H1 (cell line): ENCODE measurements around the gene C9orf50. TPM values are rescaled to one million over a fixed set of nuclear protein-coding genes. Genes with fewer than 3 reads are reported as not detected.
A peak's percentile ranks its signal among the peaks of the same experiment; 100 is the strongest.

Experiments used
- CBX8 ChIP-seq: fragments of 300-800, 300-1000 bp; sonication (generic); IDR thresholded peaks from 2 replicates; pipeline ENCODE4 v1.7.1; 2016; ENCODE audit warnings: low read depth, low read length, borderline replicate concordance
- EGR1 ChIP-seq: IDR thresholded peaks from 2 replicates; pipeline ENCODE4 v1.6.1; 2011; ENCODE audit warnings: low read depth, low read length, borderline replicate concordance
- EZH2 ChIP-seq: fragments of 200-600 bp; sonication (generic); IDR thresholded peaks from 2 replicates; pipeline ENCODE4 v1.7.1; 2012; ENCODE audit warnings: low read depth, mild to moderate bottlenecking, moderate library complexity, low read length, inconsistent platforms; ENCODE audit not compliant: severe bottlenecking
- HDAC6 ChIP-seq: IDR thresholded peaks from one replicate; pipeline ENCODE4 v1.7.1; 2012; ENCODE audit warnings: low read depth, mild to moderate bottlenecking, inconsistent platforms, low read length, moderate library complexity
- POU5F1 ChIP-seq: IDR thresholded peaks from 2 replicates; pipeline ENCODE4 v1.6.1; 2011; ENCODE audit warnings: low read depth, mild to moderate bottlenecking, low read length, moderate library complexity
- RAD21 ChIP-seq, 2 experiments: IDR thresholded peaks in 1 of 2; conservative IDR thresholded peaks in 1 of 2; 2 replicates each; pipeline ENCODE4 v1.6.1; 2011; ENCODE audit warnings: low read depth in 2 of 2, low read length in 2 of 2, improper control_type of control experiment in 1 of 2, inconsistent platforms in 1 of 2, mild to moderate bottlenecking in 1 of 2, moderate library complexity in 1 of 2
- SIRT6 ChIP-seq: IDR thresholded peaks from one replicate; pipeline ENCODE4 v1.7.1; 2012; ENCODE audit warnings: low read length, inconsistent platforms
- SP4 ChIP-seq: IDR thresholded peaks from 2 replicates; pipeline ENCODE4 v1.6.1; 2012; ENCODE audit warnings: low read length, inconsistent platforms
- TCF12 ChIP-seq: IDR thresholded peaks from 2 replicates; pipeline ENCODE4 v1.6.1; 2011; ENCODE audit warnings: low read depth, mild to moderate bottlenecking, low read length
- polyA plus RNA-seq, 7 experiments: library from polyadenylated mRNA; depleted of rRNA in 3 of 7; stranded (reverse) in 5 of 7; unstranded in 2 of 7; fragments of >200 nt in 5 of 7; fragments of 200-250 nt in 2 of 7; gene quantifications; 1 replicate in 5 of 7; 2 replicates in 1 of 7; 4 replicates in 1 of 7; pipeline versions ENCODE4 v1.2.1 to v1.2.3, GENCODE V29; 2011 to 2013; ENCODE audit warnings: missing spikeins in 2 of 7, mixed read lengths in 2 of 7
- total RNA-seq: library from RNA; stranded (reverse); fragmentation: NEBNext Ultra II Directional; extraction: Animal tissue kit (Norgen Biotek cat#: 25700); gene quantifications from 2 replicates; pipeline ENCODE4 v1.2.1, GENCODE V29; 2021
- TF ChIP-seq, protein P1 (sequence below): IDR thresholded peaks from 2 replicates; pipeline ENCODE4 v1.6.1; 2012; ENCODE audit warnings: inconsistent platforms

C9orf50 gene
- total and polyA plus RNA-seq, 2 of the 8 experiments (the other 6 are each of a cell fraction or from before 2014, with no cell fraction given), result not detected

DNA sequence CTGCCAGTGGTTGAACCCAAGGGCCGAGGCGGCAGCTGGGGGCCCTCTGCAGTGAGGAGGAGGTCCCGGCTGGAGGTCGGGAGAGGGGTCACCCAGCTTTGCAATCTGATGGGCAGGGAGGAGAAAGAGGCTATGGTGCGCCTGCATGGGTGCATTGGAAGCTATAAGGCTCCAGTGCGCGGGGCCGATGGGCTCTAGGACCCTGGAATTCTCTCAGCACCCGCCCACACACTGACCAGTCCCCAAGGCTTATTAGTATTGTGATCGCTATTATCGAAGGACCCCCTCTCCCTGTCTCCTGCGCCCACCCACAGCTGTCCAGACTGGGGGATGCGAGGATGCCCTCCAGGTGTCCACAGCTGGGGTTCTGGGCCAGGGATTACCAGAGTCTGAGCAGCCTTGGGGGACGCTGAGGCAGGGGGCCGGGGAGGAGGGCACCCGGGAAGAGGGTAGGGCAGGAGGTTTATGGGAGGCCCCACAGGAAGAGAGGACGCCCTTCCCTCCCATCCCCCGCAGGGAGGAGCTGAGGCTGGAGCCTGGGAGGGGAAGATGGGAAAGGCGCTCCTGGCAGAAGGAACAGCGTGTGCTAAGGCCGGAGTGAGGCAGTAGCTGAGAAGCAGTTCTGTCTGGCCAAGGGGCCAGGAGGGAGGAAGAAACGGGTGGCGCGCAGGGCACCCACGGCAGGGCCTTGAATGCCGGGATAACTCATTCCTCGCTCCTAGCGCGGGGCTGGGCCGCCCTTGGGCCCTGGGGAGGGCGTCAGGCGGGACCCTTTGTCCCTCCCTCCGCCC is 24.2 kb downstream of the C9orf50 start (continued):
- TF ChIP-seq EGR1 (peak; percentile 99), SIRT6 (no peak), POU5F1 (no peak), CBX8 (no peak), SP4 (peak; percentile 80; the same call in 1 of the 2 replicates), EZH2 (no peak), RAD21 (IDR thresholded peaks at IDR 0.05 in 1 of 2, conservative IDR thresholded peaks at IDR 0.05 in 1 of 2; ENCODE audit: low read depth in 2 of 2, low read length in 2 of 2) (no peak; a peak in 1 of 4 replicates), TCF12 (no peak), HDAC6 (no peak)
- TF ChIP-seq, protein P1, sequence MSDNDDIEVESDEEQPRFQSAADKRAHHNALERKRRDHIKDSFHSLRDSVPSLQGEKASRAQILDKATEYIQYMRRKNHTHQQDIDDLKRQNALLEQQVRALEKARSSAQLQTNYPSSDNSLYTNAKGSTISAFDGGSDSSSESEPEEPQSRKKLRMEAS, result no peak; the same call in 1 of the 2 replicates
